CD4-positive, alpha-beta T cell (primary cell): ENCODE data around the gene BCS1L. TPM values are rescaled to one million over a fixed set of nuclear protein-coding genes. Genes with fewer than 3 reads are reported as not detected.
A peak's percentile ranks its signal among the peaks of the same experiment; 100 is the strongest.

Experiments
- ATAC-seq: fragments of 200-7000 bp; cut with Tn5 transposase; one replicate; pipeline ENCODE4 v1.10.0; 2022; ENCODE audit warnings: mild to moderate bottlenecking; ENCODE audit not compliant: poor library complexity
- CTCF ChIA-PET: fragments of 350-600 bp; sonication (Branson Sonifier 250); formaldehyde crosslinking; loops from one replicate; lab custom pipeline; 2021; ENCODE audit warnings: antibody characterized with exemption, inconsistent platforms; lab: Charles Lee
- POLR2A ChIA-PET: fragments of 350-600 bp; sonication (Branson Sonifier 250); formaldehyde crosslinking; loops from one replicate; lab custom pipeline; 2021; ENCODE audit warnings: antibody characterized with exemption, inconsistent platforms; lab: Charles Lee
- DNase-seq, 14 experiments: peaks; one replicate each; pipeline ENCODE4 v3.0.0-alpha.2; 2013 to 2020; ENCODE audit warnings: mixed read lengths in 2 of 14
- H3K27ac ChIP-seq, 2 donors: one replicate each; pipeline versions ENCODE4 v1.5.1 to v1.7.0; 2013; ENCODE audit warnings: low read length in 2 of 2, low read depth in 1 of 2, mild to moderate bottlenecking in 1 of 2
- H3K27me3 ChIP-seq, 2 experiments: 1 replicate in 1 of 2; 2 replicates in 1 of 2; pipeline versions ENCODE4 v1.6.1 to v1.7.0; 2013; ENCODE audit warnings: low read length in 2 of 2, control low read depth in 1 of 2, mild to moderate bottlenecking in 1 of 2, moderate library complexity in 1 of 2; ENCODE audit not compliant: insufficient read depth in 2 of 2, control insufficient read depth in 1 of 2
- H3K36me3 ChIP-seq: one replicate; pipeline ENCODE4 v1.6.1; 2013; ENCODE audit warnings: low read length, control low read depth; ENCODE audit not compliant: insufficient read depth
- H3K4me1 ChIP-seq: one replicate; pipeline ENCODE4 v1.6.1; 2013; ENCODE audit warnings: low read length, control low read depth; ENCODE audit not compliant: insufficient read depth
- H3K4me3 ChIP-seq: one replicate; pipeline ENCODE4 v1.5.1; 2013; ENCODE audit warnings: mild to moderate bottlenecking, low read length, moderate library complexity
- H3K9me3 ChIP-seq, 2 experiments: 1 replicate in 1 of 2; 2 replicates in 1 of 2; pipeline versions ENCODE4 v1.6.1 to v1.7.0; 2013; ENCODE audit warnings: low read length in 2 of 2, mild to moderate bottlenecking in 2 of 2, control low read depth in 1 of 2, moderate library complexity in 1 of 2; ENCODE audit not compliant: control insufficient read depth in 1 of 2, insufficient read depth in 1 of 2
- H3K27ac Mint-ChIP-seq: one replicate; pipeline ENCODE4 v1.8.0; 2020; ENCODE audit warnings: mixed read lengths
- H3K27me3 Mint-ChIP-seq: one replicate; pipeline ENCODE4 v1.8.0; 2021; ENCODE audit warnings: mixed read lengths
- H3K36me3 Mint-ChIP-seq: one replicate; pipeline ENCODE4 v1.8.0; 2021; ENCODE audit warnings: low read depth, mixed read lengths
- H3K4me1 Mint-ChIP-seq: one replicate; pipeline ENCODE4 v1.8.0; 2021; ENCODE audit warnings: low read depth, mixed read lengths
- H3K4me3 Mint-ChIP-seq: one replicate; pipeline ENCODE4 v1.8.0; 2020; ENCODE audit warnings: mild to moderate bottlenecking, mixed read lengths
- H3K9me3 Mint-ChIP-seq: one replicate; pipeline ENCODE4 v1.8.0; 2020; ENCODE audit warnings: mixed read lengths
- CTCF ChIP-seq: fragments of 200-600 bp; IDR thresholded peaks from one replicate; pipeline ENCODE4 v1.8.0; 2022; ENCODE audit warnings: antibody characterized with exemption, mild to moderate bottlenecking
- intact Hi-C, 2 experiments: fragments of 100-400 bp; cut with DNase I in 1 of 2; cut with micrococcal nuclease in 1 of 2; formaldehyde crosslinking; loops; one replicate each; pipeline versions ENCODE4 v1.15.1 to v1.9.0; 2023 to 2025; cut with DNase I, micrococcal nuclease
- total RNA-seq, 174 experiments: library from RNA in 2 of 174; stranded (reverse) in 2 of 174; gene quantifications; one replicate each; pipeline ENCODE4 v1.2.3 and lab custom pipeline; 2021 to 2026

Gene BCS1L
- total RNA-seq, 2 experiments from 2014 or later = 11.4 to 12.7 TPM

- CTCF ChIA-PET = no interaction called here
- POLR2A ChIA-PET = no interaction called here
Measured at GRCh38 chr2:218644721-218645120, 14.8 kb upstream of the BCS1L start.

GRCh38 chr2:218645126-218645525 lies 14.4 kb upstream of the BCS1L start:
- Mint-ChIP-seq H3K27me3 (no peaks in the 10 kb centered on the region), H3K4me3 (no peak overlapping the region), H3K36me3 (peaks cover 80% of the 10 kb centered on the region), H3K9me3 (no peaks in the 10 kb centered on the region), H3K27ac (no peak overlapping the region), H3K4me1 (peaks cover 6% of the 10 kb centered on the region)
- Histone ChIP-seq H3K27me3 (no peaks in the 10 kb centered on the region), H3K9me3 (no peaks in the 10 kb centered on the region), H3K4me1 (peaks cover 8% of the 10 kb centered on the region), H3K36me3 (peaks cover 88% of the 10 kb centered on the region), H3K4me3 (no peak overlapping the region), H3K27ac (no peak overlapping the region)
- no peak for TF ChIP-seq CTCF
- ChIA-PET POLR2A (no interaction called here), CTCF (no interaction called here)
- no peak for ATAC-seq
- intact Hi-C loops = loop anchor here in 1 of 2 experiments (5.0 to 10.0 kb wide), 2 partner anchors 202 to 360 kb away; no protein-coding TSS in a partner anchor
- no peak for DNase-seq

More at GRCh38 chr2:218644721-218645120, 14.8 kb upstream of the BCS1L start:
- Mint-ChIP-seq H3K36me3 (peaks cover 80% of the 10 kb centered on the region), H3K4me1 (peaks cover 6% of the 10 kb centered on the region), H3K27me3 (no peaks in the 10 kb centered on the region), H3K4me3 (no peak overlapping the region), H3K9me3 (no peaks in the 10 kb centered on the region), H3K27ac (no peak overlapping the region)
- TF ChIP-seq CTCF = no peak
- ATAC-seq = no peak
- Histone ChIP-seq H3K27ac (no peak overlapping the region), H3K27me3 (no peaks in the 10 kb centered on the region), H3K36me3 (peaks cover 87% of the 10 kb centered on the region), H3K4me1 (peaks cover 8% of the 10 kb centered on the region), H3K9me3 (no peaks in the 10 kb centered on the region), H3K4me3 (no peak overlapping the region)
- DNase-seq = no peak
- intact Hi-C loops = loop anchor here in 1 of 2 experiments (5.0 to 10.0 kb wide), 2 partner anchors 203 to 360 kb away; no protein-coding TSS in a partner anchor

GRCh38 chr2:218648088-218648786 lies 11.2 kb upstream of the BCS1L start:
- DNase-seq (peak; percentile 25 to 77 (median 42)), ATAC-seq (peak; percentile 92)
- H3K27ac ChIP-seq = no peak overlapping the region
- H3K9me3 ChIP-seq = no peaks in the 10 kb centered on the region
- H3K4me3 Mint-ChIP-seq = no peak overlapping the region
- no peaks in the 10 kb centered on the region for H3K9me3 Mint-ChIP-seq
- H3K27me3 ChIP-seq = no peaks in the 10 kb centered on the region
- TF ChIP-seq CTCF = peak; percentile 79
- peaks cover 6% of the 10 kb centered on the region for H3K4me1 Mint-ChIP-seq
- H3K27ac Mint-ChIP-seq = no peak overlapping the region
- intact Hi-C loops = loop anchor here (1.0 to 10.0 kb wide), 4 partner anchors 199 to 363 kb away; no protein-coding TSS in a partner anchor
- H3K27me3 Mint-ChIP-seq = no peaks in the 10 kb centered on the region
- H3K4me1 ChIP-seq = peaks cover 8% of the 10 kb centered on the region
- H3K36me3 Mint-ChIP-seq = peaks cover 88% of the 10 kb centered on the region
- H3K36me3 ChIP-seq = peaks cover 86% of the 10 kb centered on the region
- H3K4me3 ChIP-seq = no peak overlapping the region
- ChIA-PET CTCF (interaction anchor here (0.6 to 2.3 kb wide), 2 partner anchors 10 to 209 kb away, joined by 5 to 9 read pairs; partner anchors contain the start of genes BCS1L and ZNF142), POLR2A (no interaction called here)
